ENCODE results near the gene GATA3.

GRCh38 chr10:8072211-8072610 is 17.7 kb downstream of the GATA3 start:
- TF ChIP-seq CTCF (IDR thresholded peaks at IDR 0.05): no peak
- no peak for TF ChIP-seq EZH2 (IDR thresholded peaks at IDR 0.05)

Measured in neural progenitor cell (in vitro differentiated cells).